ENCODE measurements around the gene FNDC3B.

DNA sequence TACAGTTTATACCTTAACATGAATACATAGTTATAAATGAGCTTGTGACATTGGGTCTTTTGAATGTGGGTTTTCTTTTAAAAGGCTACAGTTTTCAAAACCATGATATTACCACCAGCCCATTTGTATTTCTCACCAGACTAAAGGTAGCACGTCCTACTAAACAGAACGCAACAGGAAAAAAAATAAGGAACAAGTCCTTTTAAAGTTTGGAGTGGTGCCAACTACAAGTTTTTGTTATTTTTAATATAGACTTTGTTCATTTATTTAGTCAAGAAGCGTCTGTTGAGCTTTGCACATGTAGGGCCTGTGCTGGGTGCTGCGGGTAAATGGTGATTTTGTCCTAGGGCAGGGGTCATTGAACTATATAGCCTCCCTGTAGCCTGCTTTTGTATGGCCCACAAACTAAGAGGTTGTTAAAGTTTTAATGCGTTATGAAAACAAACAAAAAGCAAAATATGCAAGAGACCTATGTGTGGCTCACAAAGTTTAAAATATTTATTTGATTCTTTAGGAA lies 244.5 kb downstream of the FNDC3B start:
- TF ChIP-seq, protein P1, sequence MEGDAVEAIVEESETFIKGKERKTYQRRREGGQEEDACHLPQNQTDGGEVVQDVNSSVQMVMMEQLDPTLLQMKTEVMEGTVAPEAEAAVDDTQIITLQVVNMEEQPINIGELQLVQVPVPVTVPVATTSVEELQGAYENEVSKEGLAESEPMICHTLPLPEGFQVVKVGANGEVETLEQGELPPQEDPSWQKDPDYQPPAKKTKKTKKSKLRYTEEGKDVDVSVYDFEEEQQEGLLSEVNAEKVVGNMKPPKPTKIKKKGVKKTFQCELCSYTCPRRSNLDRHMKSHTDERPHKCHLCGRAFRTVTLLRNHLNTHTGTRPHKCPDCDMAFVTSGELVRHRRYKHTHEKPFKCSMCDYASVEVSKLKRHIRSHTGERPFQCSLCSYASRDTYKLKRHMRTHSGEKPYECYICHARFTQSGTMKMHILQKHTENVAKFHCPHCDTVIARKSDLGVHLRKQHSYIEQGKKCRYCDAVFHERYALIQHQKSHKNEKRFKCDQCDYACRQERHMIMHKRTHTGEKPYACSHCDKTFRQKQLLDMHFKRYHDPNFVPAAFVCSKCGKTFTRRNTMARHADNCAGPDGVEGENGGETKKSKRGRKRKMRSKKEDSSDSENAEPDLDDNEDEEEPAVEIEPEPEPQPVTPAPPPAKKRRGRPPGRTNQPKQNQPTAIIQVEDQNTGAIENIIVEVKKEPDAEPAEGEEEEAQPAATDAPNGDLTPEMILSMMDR (IDR thresholded peaks at IDR 0.05): no peak
- TF ChIP-seq POLR2AphosphoS5 (IDR thresholded peaks at IDR 0.05) (no peak), EP300 (IDR thresholded peaks at IDR 0.05) (no peak), POLR2A (IDR thresholded peaks at IDR 0.05) (no peak)
